A549 treated with AZD9567 at 1 μM for 4 hours (cell line): ENCODE data around the gene FLVCR1. TPM values are rescaled to one million over a fixed set of nuclear protein-coding genes. Genes with fewer than 3 reads are reported as not detected.

Experiments
- total RNA-seq: library from RNA; stranded (reverse); fragments of 200-300 nt; extraction: Qiagen RNA extraction; gene quantifications from 5 replicates; pipeline ENCODE4 v1.2.3, GENCODE V29; 2022; ENCODE audit not compliant: insufficient read depth

FLVCR1 gene
- 13.9 to 18.1 TPM (median 15.2 TPM) in 5 replicates for total RNA-seq

GRCh38 chr1:212857992-212858460 lies at the start of gene FLVCR1:
Gene FLVCR1 (plus strand): TSS chr1:212858275. CDS start chr1:212858453, 178 bp downstream.

GRCh38 chr1:212847549-212847948 lies 10.5 kb upstream of the FLVCR1 start, which contains the start of gene SPATA45:
Gene SPATA45 (minus strand): TSS chr1:212847649. CDS start chr1:212836149, 11,500 bp downstream.

Other genes with a start within 250 kb of the FLVCR1 start
- 26.3 to 44.1 TPM (median 38.1 TPM) in 5 replicates for gene ATF3, start 249.5 kb upstream of the FLVCR1 start, total RNA-seq
- gene BATF3, start 158.4 kb upstream of the FLVCR1 start, total RNA-seq, result 7.7 to 35.5 TPM (median 31.4 TPM) in 5 replicates
- gene NSL1, start 66.5 kb upstream of the FLVCR1 start, total RNA-seq, result 28.8 to 44.9 TPM (median 32.4 TPM) in 5 replicates
- gene TATDN3, start 66.4 kb upstream of the FLVCR1 start, total RNA-seq, result 10.0 to 12.1 TPM (median 11.3 TPM) in 5 replicates
- not detected in 5 replicates for gene SPATA45, start 10.6 kb upstream of the FLVCR1 start, total RNA-seq
- 1.7 to 5.4 TPM (median 2.8 TPM) in 5 replicates for gene VASH2, start 92.3 kb downstream of the FLVCR1 start, total RNA-seq
- gene ANGEL2, start 157.6 kb downstream of the FLVCR1 start, total RNA-seq, result 17.2 to 20.2 TPM (median 19.2 TPM) in 5 replicates
- gene RPS6KC1, start 193.0 kb downstream of the FLVCR1 start, total RNA-seq, result 10.3 to 13.8 TPM (median 11.5 TPM) in 5 replicates